K562 (cell line): Measurements from ENCODE around the gene EFCAB8. TPM values are rescaled to one million over a fixed set of nuclear protein-coding genes. Genes with fewer than 3 reads are reported as not detected.

Source experiments
- ATAC-seq: fragments of 200-7000 bp; cut with Tn5 transposase; 3 replicates; pipeline ENCODE4 v1.9.1; 2020; ENCODE audit warnings: moderate library complexity
- BruUV-seq: library from RNA; stranded (reverse); fragments of 400-500 nt; replicated peaks from 2 replicates; lab custom pipeline; 2021; lab: Mats Ljungman, UMichigan
- CTCF ChIA-PET: fragments of 300-600 bp; formaldehyde crosslinking; extraction: SDS; loops from one replicate; lab custom pipeline; 2021; ENCODE audit warnings: low intra/inter-chr PET ratio; lab: Yijun Ruan, JAX
- POLR2A ChIA-PET: fragments of 300-600, 350-650 bp; sonication (Branson Sonifier 250); formaldehyde crosslinking; extraction: SDS; loops from one replicate; lab custom pipeline; 2021; ENCODE audit warnings: antibody characterized with exemption, inconsistent platforms; lab: Yijun Ruan, JAX
- DNase-seq, 4 experiments: peaks; one replicate each; pipeline versions ENCODE4 v3.0.0 to v3.0.0-alpha.2; 2011 to 2018; ENCODE audit warnings: low spot score in 3 of 4, mixed read lengths in 3 of 4; ENCODE audit errors: extremely low read depth in 1 of 4
- FAIRE-seq: peaks from 2 replicates; lab custom pipeline; 2011; peaks lifted over from hg19 to GRCh38; lab: Jason Lieb, UNC
- H2AFZ ChIP-seq: 2 replicates; pipeline ENCODE4 v1.6.0; 2011; ENCODE audit warnings: low read depth, low read length, control low read depth, inconsistent platforms
- H3K27ac ChIP-seq: fragments of 200-600 bp; 3 replicates; pipeline ENCODE4 v1.8.0; 2011; ENCODE audit warnings: low read depth, mild to moderate bottlenecking, control low read depth, inconsistent platforms, low read length, moderate library complexity, mixed read lengths; ENCODE audit errors: extremely low read depth
- H3K27me3 ChIP-seq, 2 experiments: fragments of 300-600 bp in 1 of 2; 2 replicates in 1 of 2; 3 replicates in 1 of 2; pipeline versions ENCODE4 v1.6.0 to v1.8.0; 2011; ENCODE audit warnings: inconsistent platforms in 2 of 2, low read length in 2 of 2, mild to moderate bottlenecking in 1 of 2, mixed read lengths in 1 of 2, moderate library complexity in 1 of 2; ENCODE audit not compliant: control insufficient read depth in 2 of 2, insufficient read depth in 2 of 2
- H3K36me3 ChIP-seq: fragments of 300-600 bp; 3 replicates; pipeline ENCODE4 v1.8.0; 2011; ENCODE audit warnings: mild to moderate bottlenecking, low read length, inconsistent platforms; ENCODE audit not compliant: control insufficient read depth, insufficient read depth
- H3K4me1 ChIP-seq, 2 experiments: fragments of 200-600 bp in 1 of 2; replicated peaks in 1 of 2; 2 replicates in 1 of 2; 3 replicates in 1 of 2; pipeline versions ENCODE4 v1.5.1 to v1.8.0; 2011; ENCODE audit warnings: inconsistent platforms in 2 of 2, low read length in 2 of 2, mild to moderate bottlenecking in 1 of 2, mixed read lengths in 1 of 2, moderate library complexity in 1 of 2; ENCODE audit not compliant: control insufficient read depth in 2 of 2, insufficient read depth in 2 of 2
- H3K4me2 ChIP-seq: 2 replicates; pipeline ENCODE4 v1.6.1; 2011; ENCODE audit warnings: low read length, control low read depth, inconsistent platforms, mixed read lengths; ENCODE audit not compliant: insufficient read depth
- H3K4me3 ChIP-seq: fragments of 200-600 bp; sonication (generic), shearing (Covaris generic); 2 replicates; pipeline ENCODE4 v1.5.1; 2016; ENCODE audit warnings: control low read depth, inconsistent platforms
- H3K79me2 ChIP-seq: fragments of 200-600 bp; 3 replicates; pipeline ENCODE4 v1.8.0; 2011; ENCODE audit warnings: low read length, inconsistent platforms; ENCODE audit not compliant: control insufficient read depth, insufficient read depth
- H3K9ac ChIP-seq, 2 experiments: 2 replicates each; pipeline versions ENCODE4 v1.6.0 to v1.6.1; 2011; ENCODE audit warnings: low read depth in 2 of 2, low read length in 2 of 2, control low read depth in 1 of 2, inconsistent platforms in 1 of 2, mild to moderate bottlenecking in 1 of 2, mixed read lengths in 1 of 2; ENCODE audit not compliant: insufficient read depth in 1 of 2
- H3K9me1 ChIP-seq: one replicate; pipeline ENCODE4 v1.6.0; 2011; ENCODE audit warnings: inconsistent platforms, mild to moderate bottlenecking, low read length, moderate library complexity; ENCODE audit not compliant: control insufficient read depth, insufficient read depth
- H3K9me3 ChIP-seq: replicated peaks from 2 replicates; pipeline ENCODE4 v1.5.1; 2011; ENCODE audit warnings: low read depth, low read length, inconsistent platforms; ENCODE audit not compliant: control insufficient read depth, insufficient read depth
- H4K20me1 ChIP-seq: replicated peaks from 2 replicates; pipeline ENCODE4 v1.6.1; 2011; ENCODE audit warnings: low read length, inconsistent platforms, mixed read lengths; ENCODE audit not compliant: control insufficient read depth, insufficient read depth
- EHMT2 ChIP-seq: fragments of 450-650 bp; IDR thresholded peaks from 2 replicates; pipeline ENCODE4 v1.6.1; 2018; ENCODE audit warnings: antibody characterized with exemption
- HDAC6 ChIP-seq: IDR thresholded peaks from 2 replicates; pipeline ENCODE4 v1.6.1; 2012; ENCODE audit warnings: low read depth, mild to moderate bottlenecking, control low read depth, inconsistent platforms, low read length, moderate library complexity
- MED1 ChIP-seq: sonication (generic); formaldehyde crosslinking; IDR thresholded peaks from 2 replicates; pipeline ENCODE4 v1.8.1; 2023; ENCODE audit warnings: missing genetic modification reagents, borderline replicate concordance
- NR2F6 ChIP-seq: fragments of 450-650 bp; formaldehyde crosslinking; IDR thresholded peaks from 2 replicates; pipeline ENCODE4 v1.4.0; 2020; ENCODE audit warnings: mild to moderate bottlenecking
- SAFB2 ChIP-seq: fragments of 200-400 bp; formaldehyde crosslinking; IDR thresholded peaks from 2 replicates; pipeline ENCODE4 v1.6.1; 2018; ENCODE audit warnings: borderline replicate concordance, low read length, low read depth, moderate library complexity; ENCODE audit not compliant: severe bottlenecking
- XRCC3 ChIP-seq: fragments of 450-650 bp; IDR thresholded peaks from 2 replicates; pipeline ENCODE4 v1.6.1; 2017; ENCODE audit warnings: mild to moderate bottlenecking, moderate library complexity
- ZNF146 ChIP-seq: IDR thresholded peaks from one replicate; pipeline ENCODE4 v1.6.1; 2018; ENCODE audit warnings: missing compliant biosample characterization; ENCODE audit not compliant: unreplicated experiment
- WGBS: fragments of 100-300 bp; shearing (Covaris generic); methylation state at CpG from one replicate; pipeline ENCODE4 v1.1.6; 2016; ENCODE audit warnings: low coverage, mixed read lengths; ENCODE audit not compliant: insufficient coverage; ENCODE audit errors: missing lambda C conversion rate; 5-methylcytosine and 5-hydroxymethylcytosine counted together
- in situ Hi-C: fragments of 300-500 bp; cut with MboI; formaldehyde crosslinking; loops from 4 replicates; pipeline ENCODE4 v1.15.0; 2018; ENCODE audit warnings: inconsistent platforms, mixed read lengths
- intact Hi-C: fragments of 100-400 bp; cut with micrococcal nuclease; formaldehyde crosslinking; loops from 2 replicates; pipeline ENCODE4 v1.14.2; 2022
- polyA plus RNA-seq, 8 experiments: library from polyadenylated mRNA; depleted of rRNA in 4 of 8; stranded (reverse) in 5 of 8; unstranded in 3 of 8; fragments of >200 nt; fragmentation: Nextera tagmentation in 2 of 8; fragmentation: Illumina TruSeq in 1 of 8; extraction: Ambion mirVana in 2 of 8; extraction: Trizol in 1 of 8; gene quantifications; 2 replicates each; pipeline versions ENCODE4 v1.2.1 to v1.2.3, GENCODE V29; 2011 to 2014; ENCODE audit warnings: inconsistent platforms in 1 of 8, missing spikeins in 1 of 8
- total RNA-seq, 7 experiments: library from RNA; depleted of rRNA in 6 of 7; stranded (reverse); fragments of >200 nt in 6 of 7; fragmentation: Illumina TruSeq in 2 of 7; extraction: Trizol in 2 of 7; gene quantifications; 2 replicates each; pipeline versions ENCODE4 v1.2.1 to v1.2.3, GENCODE V29; 2011 to 2021; ENCODE audit warnings: low replicate concordance in 1 of 7
- TF ChIP-seq, protein P1 (sequence below): IDR thresholded peaks from 2 replicates; pipeline ENCODE4 v1.6.1; 2016; ENCODE audit warnings: missing genetic modification characterization, missing compliant biosample characterization
- TF ChIP-seq, protein P2 (sequence below): fragments of 250-450 bp; sonication (Bioruptor Pico); IDR thresholded peaks from 2 replicates; pipeline ENCODE4 v1.8.0; 2022; ENCODE audit warnings: moderate library complexity, mild to moderate bottlenecking, inconsistent platforms

Gene EFCAB8
- total and polyA plus RNA-seq, 9 of the 15 experiments (the other 6 are each of a cell fraction or from before 2014, with no cell fraction given) = 0.03 to 0.18 (median 0.11) TPM; not detected in 6

DNA sequence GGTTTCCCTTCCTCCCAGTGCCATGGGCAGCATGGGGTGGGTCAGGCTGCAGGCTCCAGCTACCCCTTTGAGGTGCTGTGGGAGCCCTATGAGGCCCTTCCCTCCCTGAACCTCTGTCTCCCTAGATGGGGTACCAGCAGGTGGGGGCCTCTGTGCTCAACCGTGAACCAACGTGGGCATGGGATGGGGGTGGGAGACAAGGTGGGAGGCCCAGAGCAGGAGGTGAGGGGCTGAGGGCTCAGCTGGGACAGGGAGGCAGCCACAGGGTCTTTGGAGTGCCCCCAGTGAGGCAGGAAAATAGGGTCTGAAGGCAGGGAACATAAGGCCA, 112.2 kb downstream of the EFCAB8 start:
- Histone ChIP-seq H3K27me3 (peaks cover 22 to 63% of the 10 kb centered on the region in 2 experiments), H3K4me1 (peaks cover 5 to 8% of the 10 kb centered on the region in 2 experiments; a peak in 3 of 5 replicates), H3K9me1 (no peaks in the 10 kb centered on the region), H3K9ac (no peak overlapping the region; a peak in 1 of 4 replicates), H4K20me1 (no peaks in the 10 kb centered on the region; the same call in 1 of the 2 replicates), H3K36me3 (no peaks in the 10 kb centered on the region), H2AFZ (no peak overlapping the region), H3K9me3 (no peaks in the 10 kb centered on the region), H3K27ac (no peak overlapping the region), H3K4me2 (no peak overlapping the region), H3K79me2 (no peaks in the 10 kb centered on the region), H3K4me3 (no peak overlapping the region)
- CTCF ChIA-PET = no interaction called here
- intact Hi-C loops (no loop called here), in situ Hi-C loops (no loop called here)
- ATAC-seq (no peak), DNase-seq (no peak), FAIRE-seq (no peak)
- POLR2A ChIA-PET = interaction anchor here (0.6 to 1.1 kb wide), 2 partner anchors 11 to 75 kb away, joined by 3 read pairs; no protein-coding TSS in a partner anchor
- WGBS = 46% methylated on average over 2 of the region's 2 CpGs
- TF ChIP-seq HDAC6 (no peak), XRCC3 (no peak), ZNF146 (CRISPR knock-in tag) (no peak), EHMT2 (no peak), NR2F6 (CRISPR knock-in tag) (no peak), MED1 (no peak), SAFB2 (no peak)
- TF ChIP-seq, protein P1, sequence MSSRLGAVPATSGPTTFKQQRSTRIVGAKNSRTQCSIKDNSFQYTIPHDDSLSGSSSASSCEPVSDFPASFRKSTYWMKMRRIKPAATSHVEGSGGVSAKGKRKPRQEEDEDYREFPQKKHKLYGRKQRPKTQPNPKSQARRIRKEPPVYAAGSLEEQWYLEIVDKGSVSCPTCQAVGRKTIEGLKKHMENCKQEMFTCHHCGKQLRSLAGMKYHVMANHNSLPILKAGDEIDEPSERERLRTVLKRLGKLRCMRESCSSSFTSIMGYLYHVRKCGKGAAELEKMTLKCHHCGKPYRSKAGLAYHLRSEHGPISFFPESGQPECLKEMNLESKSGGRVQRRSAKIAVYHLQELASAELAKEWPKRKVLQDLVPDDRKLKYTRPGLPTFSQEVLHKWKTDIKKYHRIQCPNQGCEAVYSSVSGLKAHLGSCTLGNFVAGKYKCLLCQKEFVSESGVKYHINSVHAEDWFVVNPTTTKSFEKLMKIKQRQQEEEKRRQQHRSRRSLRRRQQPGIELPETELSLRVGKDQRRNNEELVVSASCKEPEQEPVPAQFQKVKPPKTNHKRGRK (tag) = no peak
- TF ChIP-seq, protein P2, sequence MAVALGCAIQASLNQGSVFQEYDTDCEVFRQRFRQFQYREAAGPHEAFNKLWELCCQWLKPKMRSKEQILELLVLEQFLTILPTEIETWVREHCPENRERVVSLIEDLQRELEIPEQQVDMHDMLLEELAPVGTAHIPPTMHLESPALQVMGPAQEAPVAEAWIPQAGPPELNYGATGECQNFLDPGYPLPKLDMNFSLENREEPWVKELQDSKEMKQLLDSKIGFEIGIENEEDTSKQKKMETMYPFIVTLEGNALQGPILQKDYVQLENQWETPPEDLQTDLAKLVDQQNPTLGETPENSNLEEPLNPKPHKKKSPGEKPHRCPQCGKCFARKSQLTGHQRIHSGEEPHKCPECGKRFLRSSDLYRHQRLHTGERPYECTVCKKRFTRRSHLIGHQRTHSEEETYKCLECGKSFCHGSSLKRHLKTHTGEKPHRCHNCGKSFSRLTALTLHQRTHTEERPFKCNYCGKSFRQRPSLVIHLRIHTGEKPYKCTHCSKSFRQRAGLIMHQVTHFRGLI (CRISPR knock-in tag) = no peak
- BruUV-seq = no TSS peak
